DOHH2 (cell line): ENCODE data around the gene AXIN1.

Experiments used
- CTCF ChIP-seq: fragments of 200-600 bp; sonication (generic); IDR thresholded peaks from one replicate; pipeline ENCODE4 v1.5.1; 2014; ENCODE audit warnings: antibody characterized with exemption, mild to moderate bottlenecking, low read depth, low read length; ENCODE audit not compliant: poor library complexity, severe bottlenecking
- EZH2phosphoT487 ChIP-seq: fragments of 200-600 bp; sonication (generic); IDR thresholded peaks from 2 replicates; pipeline ENCODE4 v1.6.1; 2017; ENCODE audit warnings: borderline replicate concordance, mild to moderate bottlenecking, antibody characterized with exemption, low read length, moderate library complexity, mixed read lengths

GRCh38 chr16:245105-245504 is 107.4 kb downstream of the AXIN1 start:
- TF ChIP-seq CTCF (no peak), EZH2phosphoT487 (no peak)
